B cell (primary cell): ENCODE results near the gene IL17B. TPM values are rescaled to one million over a fixed set of nuclear protein-coding genes. Genes with fewer than 3 reads are reported as not detected.

Experiments
- ATAC-seq: fragments of 200-7000 bp; cut with Tn5 transposase; one replicate; pipeline ENCODE4 v1.10.0; 2021; ENCODE audit warnings: low read depth, mild to moderate bottlenecking, moderate number of reproducible peaks, moderate library complexity
- CTCF ChIA-PET: fragments of 350-600 bp; sonication (Branson Sonifier 250); formaldehyde crosslinking; loops from one replicate; lab custom pipeline; 2021; ENCODE audit warnings: antibody characterized with exemption, inconsistent platforms; lab: Charles Lee
- POLR2A ChIA-PET: fragments of 350-600 bp; sonication (Branson Sonifier 250); formaldehyde crosslinking; loops from one replicate; lab custom pipeline; 2021; ENCODE audit warnings: antibody characterized with exemption; lab: Charles Lee
- DNase-seq: peaks from one replicate; pipeline ENCODE4 v3.0.0; 2013
- H2AFZ ChIP-seq: 2 replicates; pipeline ENCODE4 v1.6.1; 2012; ENCODE audit warnings: mild to moderate bottlenecking, low read depth, low read length; ENCODE audit not compliant: insufficient read depth, poor library complexity, severe bottlenecking
- H3K27ac ChIP-seq, 2 donors: 1 replicate in 1 of 2; 2 replicates in 1 of 2; pipeline ENCODE4 v1.5.1; 2012 to 2013; ENCODE audit warnings: low read length in 2 of 2, mild to moderate bottlenecking in 2 of 2, moderate library complexity in 1 of 2
- H3K27me3 ChIP-seq, 4 experiments: fragments of 200-600 bp in 1 of 4; sonication (generic) in 1 of 4; replicated peaks in 1 of 4; 1 replicate in 2 of 4; 2 replicates in 2 of 4; pipeline versions ENCODE4 v1.6.1 to v1.7.0; 2013 to 2016; ENCODE audit warnings: low read length in 3 of 4, mild to moderate bottlenecking in 2 of 4, mixed read lengths in 1 of 4, moderate library complexity in 1 of 4; ENCODE audit not compliant: insufficient read depth in 4 of 4, control insufficient read depth in 3 of 4; ENCODE audit errors: control extremely low read depth in 1 of 4
- H3K36me3 ChIP-seq, 2 experiments: replicated peaks in 1 of 2; 1 replicate in 1 of 2; 2 replicates in 1 of 2; pipeline versions ENCODE4 v1.6.1 to v1.7.1; 2013; ENCODE audit warnings: low read length in 1 of 2; ENCODE audit not compliant: insufficient read depth in 2 of 2, control insufficient read depth in 1 of 2; ENCODE audit errors: control extremely low read depth in 1 of 2, extremely low read depth in 1 of 2
- H3K4me1 ChIP-seq, 2 donors: fragments of 200-600 bp in 1 of 2; sonication (generic) in 1 of 2; 1 replicate in 1 of 2; 2 replicates in 1 of 2; pipeline versions ENCODE4 v1.5.1 to v1.6.1; 2013 to 2017; ENCODE audit warnings: low read length in 2 of 2; ENCODE audit not compliant: control insufficient read depth in 2 of 2, insufficient read depth in 2 of 2
- H3K4me2 ChIP-seq: replicated peaks from 2 replicates; pipeline ENCODE3; 2012; ENCODE audit warnings: mild to moderate bottlenecking, low read depth, low read length; ENCODE audit not compliant: poor library complexity, severe bottlenecking
- H3K4me3 ChIP-seq, 5 experiments: fragments of 200-600 bp in 1 of 5; sonication (generic) in 1 of 5; 1 replicate in 3 of 5; 2 replicates in 2 of 5; pipeline versions ENCODE4 v1.5.1 to v1.7.0; 2011 to 2016; ENCODE audit warnings: low read length in 4 of 5, mild to moderate bottlenecking in 4 of 5, low read depth in 2 of 5, control low read depth in 1 of 5, moderate library complexity in 1 of 5; ENCODE audit not compliant: insufficient read depth in 1 of 5; ENCODE audit errors: control extremely low read depth in 1 of 5, extremely low read depth in 1 of 5
- H3K79me2 ChIP-seq: fragments of 200-600 bp; sonication (generic); one replicate; pipeline ENCODE4 v1.6.0; 2016; ENCODE audit warnings: low read length; ENCODE audit not compliant: control insufficient read depth, insufficient read depth
- H3K9ac ChIP-seq: fragments of 200-600 bp; sonication (generic); 2 replicates; pipeline ENCODE4 v1.6.1; 2017; ENCODE audit warnings: mild to moderate bottlenecking, low read length, moderate library complexity
- H3K9me3 ChIP-seq, 3 donors: one replicate each; pipeline versions ENCODE4 v1.6.1 to v1.7.1; 2013; ENCODE audit warnings: low read length in 2 of 3; ENCODE audit not compliant: control insufficient read depth in 2 of 3, insufficient read depth in 1 of 3; ENCODE audit errors: control extremely low read depth in 1 of 3
- H4K20me1 ChIP-seq: 2 replicates; pipeline ENCODE4 v1.6.0; 2012; ENCODE audit warnings: mild to moderate bottlenecking, low read length; ENCODE audit not compliant: insufficient read depth, control insufficient read depth, poor library complexity, severe bottlenecking
- H3K27ac Mint-ChIP-seq: one replicate; pipeline ENCODE4 v1.8.0; 2021; ENCODE audit warnings: mixed read lengths
- H3K27me3 Mint-ChIP-seq: one replicate; pipeline ENCODE4 v1.8.0; 2021; ENCODE audit warnings: mixed read lengths
- H3K4me1 Mint-ChIP-seq: one replicate; pipeline ENCODE4 v1.8.0; 2021; ENCODE audit warnings: mixed read lengths
- H3K4me3 Mint-ChIP-seq: one replicate; pipeline ENCODE4 v1.8.0; 2021; ENCODE audit warnings: mixed read lengths
- H3K9me3 Mint-ChIP-seq: one replicate; pipeline ENCODE4 v1.8.0; 2022; ENCODE audit warnings: mixed read lengths; ENCODE audit not compliant: insufficient read depth
- EZH2 ChIP-seq: IDR thresholded peaks from 2 replicates; pipeline ENCODE4 v1.6.1; 2012; ENCODE audit warnings: borderline replicate concordance, low read depth, mild to moderate bottlenecking, moderate library complexity, low read length; ENCODE audit not compliant: insufficient read depth, poor library complexity, severe bottlenecking
- WGBS: methylation state at CpG from one replicate; pipeline ENCODE4 v1.1.5; 2013; ENCODE audit warnings: missing lambda C conversion rate; ENCODE audit not compliant: insufficient coverage; 5-methylcytosine and 5-hydroxymethylcytosine counted together
- intact Hi-C: fragments of 100-400 bp; cut with micrococcal nuclease; formaldehyde crosslinking; loops from one replicate; pipeline ENCODE4 v1.10.0; 2022
- polyA plus RNA-seq: library from polyadenylated mRNA; depleted of rRNA; stranded (reverse); fragments of >200 nt; gene quantifications from 2 replicates; pipeline ENCODE4 v1.2.3, GENCODE V29; 2012
- total RNA-seq, 2 donors: library from RNA; stranded (reverse); fragments of 120-200 nt in 1 of 2; gene quantifications; 1 replicate in 1 of 2; 2 replicates in 1 of 2; pipeline versions ENCODE4 v1.2.3 to v1.2.4, GENCODE V29; 2013 to 2022
- TF ChIP-seq, protein P1 (sequence below): fragments of 200-600 bp; IDR thresholded peaks from one replicate; pipeline ENCODE4 v1.8.0; 2022; ENCODE audit warnings: antibody characterized with exemption, mild to moderate bottlenecking

IL17B gene
- total and polyA plus RNA-seq, 2 donors (not counting 1 experiment from before 2014, with no cell fraction given): not detected

DNA sequence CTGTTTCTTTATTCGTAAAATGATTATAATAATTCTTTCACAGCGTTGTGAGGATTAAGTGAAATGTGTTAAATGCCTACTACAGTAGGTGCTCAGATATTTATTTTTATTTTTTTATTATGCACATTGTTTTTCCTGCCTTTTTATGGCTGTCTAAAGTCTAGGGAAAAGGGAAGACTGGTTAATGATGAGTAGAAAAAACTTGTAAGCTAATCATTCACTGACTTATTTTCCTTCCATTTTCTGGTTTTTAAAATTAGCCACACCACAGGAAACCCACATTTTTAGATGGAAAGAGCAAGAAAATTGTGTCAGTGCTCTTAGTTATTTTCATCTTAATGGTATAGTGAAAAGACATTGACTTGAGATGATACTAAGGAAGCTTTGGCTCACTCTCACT, 25.2 kb downstream of the IL17B start:
- POLR2A ChIA-PET: no interaction called here
- H3K4me1 ChIP-seq: peaks cover 12 to 15% of the 10 kb centered on the region in 2 donors

DNA sequence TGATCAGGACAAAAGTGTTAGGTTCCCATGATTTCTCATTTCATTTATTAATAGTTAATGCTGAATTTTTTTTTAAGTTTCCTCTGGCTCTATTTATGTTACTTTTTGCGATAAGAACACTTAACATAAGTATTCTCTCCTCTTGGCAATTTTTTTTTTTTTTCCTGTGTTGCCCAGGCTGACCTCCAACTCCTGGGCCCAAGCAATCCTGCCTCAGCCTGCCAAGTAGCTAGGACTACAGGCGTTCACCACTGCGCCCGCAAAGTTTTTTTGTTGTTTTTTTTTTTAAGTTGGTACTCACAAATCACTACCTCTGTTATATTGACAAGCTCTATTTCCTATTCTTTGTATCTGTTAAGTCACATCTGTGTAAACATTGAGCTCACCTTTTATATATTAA, 26.9 kb downstream of the IL17B start:
- ATAC-seq: no peak
- peaks cover 14% of the 10 kb centered on the region for H4K20me1 ChIP-seq
- Mint-ChIP-seq H3K27ac (no peak overlapping the region), H3K27me3 (no peaks in the 10 kb centered on the region), H3K4me1 (peaks cover 5% of the 10 kb centered on the region), H3K9me3 (no peaks in the 10 kb centered on the region), H3K4me3 (no peak overlapping the region)
- peaks cover 2 to 4% of the 10 kb centered on the region in 2 donors for H3K4me1 ChIP-seq
- H3K79me2 ChIP-seq: peaks cover 30% of the 10 kb centered on the region
- TF ChIP-seq, protein P1, sequence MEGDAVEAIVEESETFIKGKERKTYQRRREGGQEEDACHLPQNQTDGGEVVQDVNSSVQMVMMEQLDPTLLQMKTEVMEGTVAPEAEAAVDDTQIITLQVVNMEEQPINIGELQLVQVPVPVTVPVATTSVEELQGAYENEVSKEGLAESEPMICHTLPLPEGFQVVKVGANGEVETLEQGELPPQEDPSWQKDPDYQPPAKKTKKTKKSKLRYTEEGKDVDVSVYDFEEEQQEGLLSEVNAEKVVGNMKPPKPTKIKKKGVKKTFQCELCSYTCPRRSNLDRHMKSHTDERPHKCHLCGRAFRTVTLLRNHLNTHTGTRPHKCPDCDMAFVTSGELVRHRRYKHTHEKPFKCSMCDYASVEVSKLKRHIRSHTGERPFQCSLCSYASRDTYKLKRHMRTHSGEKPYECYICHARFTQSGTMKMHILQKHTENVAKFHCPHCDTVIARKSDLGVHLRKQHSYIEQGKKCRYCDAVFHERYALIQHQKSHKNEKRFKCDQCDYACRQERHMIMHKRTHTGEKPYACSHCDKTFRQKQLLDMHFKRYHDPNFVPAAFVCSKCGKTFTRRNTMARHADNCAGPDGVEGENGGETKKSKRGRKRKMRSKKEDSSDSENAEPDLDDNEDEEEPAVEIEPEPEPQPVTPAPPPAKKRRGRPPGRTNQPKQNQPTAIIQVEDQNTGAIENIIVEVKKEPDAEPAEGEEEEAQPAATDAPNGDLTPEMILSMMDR: no peak
- no peak for TF ChIP-seq EZH2
- no peaks in the 10 kb centered on the region for H3K9me3 ChIP-seq
- peaks cover 6 to 63% of the 10 kb centered on the region in 2 experiments for H3K36me3 ChIP-seq
- no peak overlapping the region for H3K27ac ChIP-seq
- H3K27me3 ChIP-seq: no peaks in the 10 kb centered on the region
- WGBS: 100% methylated on average over 1 of the region's 4 CpGs
- H3K4me2 ChIP-seq: no peak overlapping the region
- no peak overlapping the region for H3K4me3 ChIP-seq
- intact Hi-C loops: loop anchor here (10.0 kb wide), 2 partner anchors 547 to 643 kb away; no protein-coding TSS in a partner anchor
- H2AFZ ChIP-seq: no peak overlapping the region
- POLR2A ChIA-PET: interaction anchor here (0.7 kb wide), 1 partner anchor 28 kb away, joined by 4 read pairs; no protein-coding TSS in a partner anchor
- no peak overlapping the region for H3K9ac ChIP-seq
- no peak for DNase-seq
- CTCF ChIA-PET: interaction anchor here (0.6 to 1.2 kb wide), 2 partner anchors 16 to 863 kb away, joined by 3 read pairs; no protein-coding TSS in a partner anchor

More for the DNA sequence above, 25.2 kb downstream of the IL17B start:
- Histone ChIP-seq H3K36me3 (peaks cover 6 to 49% of the 10 kb centered on the region in 2 experiments), H3K27me3 (no peaks in the 10 kb centered on the region), H3K9me3 (peaks cover 0 to 3% (median 0%) of the 10 kb centered on the region in 3 donors), H2AFZ (no peak overlapping the region), H3K9ac (no peak overlapping the region), H3K4me2 (no peak overlapping the region), H3K4me3 (no peak overlapping the region), H4K20me1 (no peaks in the 10 kb centered on the region), H3K27ac (no peak overlapping the region), H3K79me2 (peaks cover 28% of the 10 kb centered on the region)
- intact Hi-C loops: loop anchor here (10.0 kb wide), 2 partner anchors 549 to 641 kb away; no protein-coding TSS in a partner anchor
- Mint-ChIP-seq H3K27ac (no peak overlapping the region), H3K27me3 (no peaks in the 10 kb centered on the region), H3K4me1 (peaks cover 16% of the 10 kb centered on the region), H3K4me3 (no peak overlapping the region), H3K9me3 (no peaks in the 10 kb centered on the region)
- no CpG with 5 or more reads among the region's 2 CpGs for WGBS
- no peak for TF ChIP-seq EZH2
- TF ChIP-seq, protein P1: no peak
- CTCF ChIA-PET: interaction anchor here (0.5 to 3.5 kb wide), 5 partner anchors 12 to 40 kb away, joined by 3 to 11 read pairs (median 4); no protein-coding TSS in a partner anchor
- DNase-seq (no peak), ATAC-seq (no peak)
